NB4 (cell line): ENCODE results near the gene GLRX2.

Experiments
- DNase-seq: peaks from one replicate; pipeline ENCODE4 v3.0.0; 2010; ENCODE audit warnings: low read depth
- H3K4me3 ChIP-seq: one replicate; pipeline ENCODE4 v1.5.1; 2011; ENCODE audit warnings: mild to moderate bottlenecking, low read depth, low read length, moderate library complexity
- CTCF ChIP-seq: IDR thresholded peaks from one replicate; pipeline ENCODE4 v1.5.1; 2012; ENCODE audit warnings: low read depth, low read length
- MAX ChIP-seq: IDR thresholded peaks from 2 replicates; pipeline ENCODE4 v1.6.1; 2011; ENCODE audit warnings: low read depth, low read length
- MYC ChIP-seq: IDR thresholded peaks from 2 replicates; pipeline ENCODE4 v1.6.1; 2011; ENCODE audit warnings: low read depth, low read length
- POLR2A ChIP-seq: IDR thresholded peaks from 2 replicates; pipeline ENCODE4 v1.6.1; 2011; ENCODE audit warnings: mild to moderate bottlenecking; ENCODE audit not compliant: insufficient read length; ENCODE audit errors: extremely low read depth

Gene GLRX2

GRCh38 chr1:193083365-193084088 is 21.7 kb downstream of the GLRX2 start:
- no peak for DNase-seq
- H3K4me3 ChIP-seq = no peak overlapping the region
- TF ChIP-seq CTCF (no peak), MAX (no peak), MYC (no peak), POLR2A (no peak)

GRCh38 chr1:193079187-193079586 is 26.0 kb downstream of the GLRX2 start:
- no peak for DNase-seq
- H3K4me3 ChIP-seq = no peak overlapping the region
- no peak for TF ChIP-seq MYC
- no peak for TF ChIP-seq POLR2A
- no peak for TF ChIP-seq CTCF
- TF ChIP-seq MAX = no peak

- no peak overlapping the region for H3K4me3 ChIP-seq
- DNase-seq = no peak
- no peak for TF ChIP-seq CTCF
Measured at GRCh38 chr1:193077991-193078390, 27.2 kb downstream of the GLRX2 start.

GRCh38 chr1:193070942-193071341 is 34.3 kb downstream of the GLRX2 start:
- TF ChIP-seq POLR2A = peak; percentile 12
- no peak for TF ChIP-seq MYC
- peak; percentile 79 for DNase-seq
- H3K4me3 ChIP-seq = peak overlapping the region; percentile 42

- no peak for TF ChIP-seq MAX
- TF ChIP-seq MYC = no peak
- no peak for TF ChIP-seq POLR2A
- no peak for TF ChIP-seq CTCF
- H3K4me3 ChIP-seq = peak overlapping the region; percentile 42
- peak; percentile 45 for DNase-seq
Measured at GRCh38 chr1:193070386-193070753, 34.8 kb downstream of the GLRX2 start.

GRCh38 chr1:193069748-193070385 is 35.3 kb downstream of the GLRX2 start:
- DNase-seq = peak; percentile 50
- TF ChIP-seq MYC (peak; percentile 44; the same call in 1 of the 2 replicates), POLR2A (no peak), MAX (peak; percentile 44; the same call in 1 of the 2 replicates), CTCF (peak; percentile 37)
- H3K4me3 ChIP-seq = no peak overlapping the region
